SK-N-MC (cell line): Measurements from ENCODE around the gene KPNA5.

ENCODE experiments used
- EZH2 ChIP-seq: fragments of 200-600 bp; sonication (generic); IDR thresholded peaks from one replicate; pipeline ENCODE4 v1.6.1; 2017; ENCODE audit warnings: antibody characterized with exemption
- POLR2AphosphoS5 ChIP-seq: IDR thresholded peaks from 2 replicates; pipeline ENCODE4 v1.6.1; 2012; ENCODE audit warnings: mild to moderate bottlenecking, low read depth, low read length, borderline replicate concordance

DNA sequence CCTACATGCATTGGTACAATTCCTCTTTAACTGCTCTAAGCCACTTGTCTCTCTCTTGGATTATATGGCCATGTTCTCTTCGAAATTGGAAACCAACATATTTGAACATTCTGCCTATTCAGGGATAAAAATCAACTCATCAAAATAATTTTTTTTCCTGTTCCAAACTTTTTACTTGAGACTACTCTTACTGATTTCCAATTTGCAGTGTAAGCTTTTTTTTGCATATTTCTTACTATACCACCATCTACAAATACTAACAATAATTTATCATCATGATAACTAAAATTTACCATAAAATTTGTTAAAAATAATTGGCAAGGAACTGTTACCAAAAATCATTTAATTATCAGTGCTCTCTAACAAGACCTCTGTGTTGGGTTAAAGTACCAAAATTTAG, 91.4 kb downstream of the KPNA5 start:
- TF ChIP-seq EZH2 (no peak), POLR2AphosphoS5 (no peak)
